GM23248 (cell line): ENCODE data around the gene CRHBP.
"Not testable (repeated sequence)": the region's sequence is repeated elsewhere in the genome, so short reads cannot be mapped to it uniquely, and the experiment has no call there.

Experiments
- EZH2 ChIP-seq: fragments of 200-600 bp; sonication (generic); IDR thresholded peaks from 2 replicates; pipeline ENCODE4 v1.6.1; 2018; ENCODE audit warnings: antibody characterized with exemption, mild to moderate bottlenecking; ENCODE audit not compliant: insufficient read depth, poor library complexity, severe bottlenecking
- EZH2phosphoT487 ChIP-seq: fragments of 200-600 bp; sonication (generic); IDR thresholded peaks from 2 replicates; pipeline ENCODE4 v1.6.1; 2018; ENCODE audit warnings: antibody characterized with exemption, moderate library complexity, mild to moderate bottlenecking, low read depth; ENCODE audit not compliant: insufficient read depth

- not testable (repeated sequence) for TF ChIP-seq EZH2, EZH2phosphoT487
Measured at GRCh38 chr5:76945238-76945637, 7.6 kb upstream of the CRHBP start.
